ENCODE results near the gene IMPACT.

IMPACT gene

DNA sequence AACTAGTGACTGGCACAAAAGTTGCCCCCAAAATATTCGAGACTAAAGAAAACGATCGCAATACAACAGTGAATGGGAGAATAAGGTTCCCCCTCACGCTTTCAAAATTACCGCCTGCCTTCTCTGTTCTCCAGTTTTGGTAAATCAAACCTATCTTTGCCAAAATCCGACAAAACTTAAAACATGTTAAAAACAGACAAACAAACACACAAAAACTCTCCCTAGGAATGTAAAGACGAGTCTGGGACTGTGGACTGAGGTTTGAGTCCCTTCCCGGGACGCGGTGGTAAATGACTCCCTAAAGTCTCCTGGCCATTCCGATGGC lies 435 bp upstream of the IMPACT start:
- DNase-seq (ENCODE audit: low read depth), result no peak

DNA sequence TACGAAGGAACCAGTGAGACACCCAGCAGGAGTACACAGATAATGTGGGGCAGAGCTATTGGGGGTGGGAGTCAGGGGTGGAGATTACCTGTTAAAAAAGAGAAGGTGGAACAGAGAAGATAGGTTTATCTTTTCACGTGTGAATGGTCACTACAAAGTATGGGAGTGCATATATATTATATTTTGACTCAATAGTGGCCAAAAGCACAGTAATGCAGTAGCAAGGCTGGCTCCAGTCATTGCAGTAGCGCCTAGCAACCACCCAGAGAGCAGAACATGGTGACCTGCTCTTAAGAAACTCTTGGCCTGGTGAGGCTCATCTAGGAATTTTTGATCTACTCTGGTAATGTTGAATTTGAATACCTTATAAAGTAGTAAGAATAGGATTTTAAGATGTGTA lies 1.0 kb downstream of the IMPACT start:
- DNase-seq (ENCODE audit: low read depth), result no peak

DNA sequence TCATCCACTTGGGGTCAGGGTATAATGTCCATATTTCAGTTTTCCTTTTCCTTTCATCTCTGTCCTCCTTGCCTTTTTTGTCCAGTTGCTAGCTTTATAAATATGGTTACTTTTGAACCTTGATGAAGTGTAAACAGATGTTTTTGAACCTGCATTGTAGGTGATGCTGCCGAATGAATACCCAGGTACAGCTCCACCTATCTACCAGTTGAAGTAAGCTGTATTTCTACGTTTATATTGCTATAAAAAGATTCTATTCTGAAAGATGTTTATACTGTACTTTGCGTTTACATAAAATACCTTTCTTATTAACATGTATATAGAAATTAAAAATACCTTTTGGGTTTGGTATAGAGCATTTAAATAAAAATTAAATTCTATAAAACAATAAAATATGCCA lies 2.2 kb downstream of the IMPACT start:
- DNase-seq (ENCODE audit: low read depth), result no peak

DNA sequence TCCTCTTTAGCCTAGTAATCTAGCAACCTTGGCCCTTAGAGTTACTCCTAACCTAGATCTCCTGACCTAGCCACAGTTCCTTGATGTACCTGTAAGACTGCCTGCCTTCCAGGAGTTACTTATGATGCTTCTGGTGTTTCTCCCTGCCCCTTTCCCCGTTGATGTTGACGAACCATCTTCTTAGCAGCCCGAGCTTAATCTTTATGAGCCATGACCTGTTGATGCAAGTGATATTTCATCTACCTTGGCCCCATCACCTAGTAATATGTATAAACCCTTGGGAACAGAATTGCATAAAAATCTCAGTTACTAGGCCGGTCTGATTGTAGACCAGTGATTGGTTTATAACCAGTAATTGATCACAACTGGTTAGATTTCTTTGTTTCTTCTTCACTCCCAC lies 2.7 kb downstream of the IMPACT start:
- no peak for DNase-seq (ENCODE audit: low read depth)

DNA sequence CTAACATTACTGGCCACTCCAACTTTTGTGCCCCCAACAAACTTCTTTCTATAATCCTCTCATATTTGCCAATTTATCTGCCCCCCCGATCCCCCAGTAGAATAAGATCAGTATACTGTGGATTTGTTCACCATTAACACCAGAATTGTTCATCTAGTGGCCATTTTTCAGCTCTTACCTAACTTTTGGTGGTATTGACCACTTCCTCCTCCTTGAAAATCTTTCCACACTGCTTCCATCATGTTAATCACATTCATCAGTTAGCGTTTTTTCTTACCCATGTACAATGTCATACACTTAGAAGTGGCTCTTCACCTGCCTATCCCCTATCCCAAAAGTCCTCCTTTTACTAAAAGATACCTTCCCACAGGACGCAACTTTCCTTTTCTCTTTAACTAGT lies 6.1 kb downstream of the IMPACT start:
- no peak for DNase-seq (ENCODE audit: low read depth)

DNA sequence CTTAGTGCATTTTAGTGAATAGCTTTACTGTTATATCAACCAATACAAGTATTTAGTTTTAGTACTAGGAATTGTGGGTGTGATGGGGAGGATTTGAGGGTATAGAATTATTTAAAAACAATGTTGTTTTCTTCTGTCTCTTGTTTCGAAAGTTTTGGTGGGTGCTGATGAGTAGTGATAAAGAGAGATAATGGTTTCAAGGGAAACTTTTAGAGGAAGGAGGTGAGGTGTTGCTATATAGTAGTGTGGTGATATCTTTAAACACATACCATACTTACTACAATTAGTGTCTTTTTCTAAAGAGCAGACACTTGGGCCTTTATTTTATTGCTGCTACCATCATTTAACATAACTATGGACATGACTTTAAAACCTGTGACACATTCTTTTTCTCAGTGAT lies 10.5 kb downstream of the IMPACT start:
- no peak for DNase-seq (ENCODE audit: low read depth)

DNA sequence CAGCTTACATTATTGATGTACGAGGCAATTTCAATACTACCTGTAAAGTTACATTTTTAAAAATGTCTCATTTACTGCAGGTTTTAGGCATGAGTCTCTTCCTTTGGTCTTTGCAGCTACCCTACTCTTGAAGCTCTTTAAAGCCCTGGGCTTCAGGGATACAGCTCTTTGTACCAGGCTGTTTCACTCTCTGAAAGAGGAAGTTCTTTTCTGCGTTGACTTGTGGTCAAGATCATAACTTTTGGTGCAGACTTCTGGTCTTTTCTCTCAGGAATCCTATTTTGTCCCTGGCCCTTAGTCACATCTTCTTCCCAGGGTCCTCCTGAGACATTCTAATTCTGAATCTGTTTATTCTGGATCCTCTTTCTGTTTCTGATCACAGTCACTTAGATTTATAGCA lies 17.4 kb downstream of the IMPACT start:
- no peak for DNase-seq (ENCODE audit: low read depth)

DNA sequence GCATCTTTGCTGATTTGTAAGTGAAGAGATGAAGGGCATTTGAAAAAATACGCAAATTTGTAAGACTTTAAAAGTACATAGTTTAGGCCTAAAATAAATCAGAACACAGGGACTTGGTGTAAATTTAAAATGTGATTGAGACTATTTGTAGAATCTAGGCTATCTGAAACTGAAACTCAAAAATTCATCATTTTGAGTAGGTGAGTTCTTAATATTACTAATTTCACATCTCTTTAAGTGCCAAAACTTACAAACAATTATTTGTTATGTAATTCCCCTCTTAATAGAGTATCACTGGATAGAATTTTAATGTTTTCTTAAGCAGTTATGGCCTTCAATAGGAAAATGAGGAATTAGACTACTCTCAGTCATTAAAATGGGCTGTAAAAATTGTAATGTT lies 20.0 kb downstream of the IMPACT start:
- no peak for DNase-seq (ENCODE audit: low read depth)

DNA sequence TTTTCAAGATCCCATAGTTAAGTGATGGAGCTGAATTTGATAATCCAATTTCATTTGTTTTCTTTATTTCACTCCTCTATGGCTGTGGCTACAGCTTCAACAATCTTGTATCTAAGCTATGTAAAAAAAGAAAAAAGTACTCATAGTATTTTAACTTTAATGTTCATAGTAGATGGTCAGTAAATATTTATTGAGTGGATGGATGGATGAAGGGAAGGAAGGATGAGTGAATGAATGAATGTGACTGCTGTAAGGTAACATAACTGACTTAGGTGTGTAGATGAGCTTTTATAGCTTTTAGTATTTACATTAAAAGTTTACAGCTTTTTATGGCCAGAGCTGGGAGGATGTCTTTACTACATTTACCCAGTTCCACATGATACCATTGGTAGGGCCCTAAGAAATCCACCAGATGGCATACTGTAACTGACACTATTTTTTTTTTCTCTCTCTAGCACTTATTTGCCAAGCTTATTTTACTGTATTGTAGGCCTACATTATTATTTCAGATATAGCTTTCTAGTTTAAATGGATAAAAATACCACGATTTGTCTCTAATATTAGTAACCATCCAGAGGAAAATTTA lies 20.6 kb downstream of the IMPACT start:
- DNase-seq (ENCODE audit: low read depth), result no peak

DNA sequence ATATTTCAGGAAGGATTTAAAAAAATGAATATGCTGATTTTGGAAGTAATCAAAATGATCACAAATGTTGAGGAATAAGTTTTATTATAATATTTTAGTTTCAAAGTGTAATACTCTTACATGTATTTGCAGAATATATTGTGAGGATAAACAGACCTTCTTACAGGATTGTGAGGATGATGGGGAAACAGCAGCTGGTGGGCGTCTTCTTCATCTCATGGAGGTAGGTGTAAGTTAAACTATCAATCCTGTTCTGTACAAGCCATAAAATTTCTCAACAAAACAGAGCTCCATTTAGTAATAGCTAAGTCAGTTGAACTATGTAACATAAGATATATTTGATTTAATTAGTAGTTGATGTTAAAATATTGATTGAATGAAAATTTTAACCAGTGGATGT lies 21.5 kb downstream of the IMPACT start:
- DNase-seq (ENCODE audit: low read depth), result no peak

DNA sequence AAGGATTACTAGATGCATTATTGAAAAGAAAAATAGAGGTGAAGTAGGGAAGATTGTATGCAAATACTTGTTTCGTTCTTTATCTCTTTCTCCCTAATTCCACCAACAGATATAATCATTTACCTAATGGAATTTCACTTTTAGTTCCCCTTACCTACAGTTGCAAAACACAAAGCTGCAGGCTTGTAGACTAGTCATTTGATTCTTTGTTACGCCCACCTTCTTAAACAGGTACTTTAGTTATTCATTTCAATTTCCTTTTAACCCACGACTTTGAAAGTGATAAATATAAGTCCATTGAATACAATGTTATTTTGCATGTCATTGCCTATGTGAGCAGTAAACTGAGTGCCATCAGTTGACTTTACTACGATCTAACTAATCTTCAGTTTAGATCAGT lies 30.1 kb downstream of the IMPACT start:
- DNase-seq (ENCODE audit: low read depth), result no peak

DNA sequence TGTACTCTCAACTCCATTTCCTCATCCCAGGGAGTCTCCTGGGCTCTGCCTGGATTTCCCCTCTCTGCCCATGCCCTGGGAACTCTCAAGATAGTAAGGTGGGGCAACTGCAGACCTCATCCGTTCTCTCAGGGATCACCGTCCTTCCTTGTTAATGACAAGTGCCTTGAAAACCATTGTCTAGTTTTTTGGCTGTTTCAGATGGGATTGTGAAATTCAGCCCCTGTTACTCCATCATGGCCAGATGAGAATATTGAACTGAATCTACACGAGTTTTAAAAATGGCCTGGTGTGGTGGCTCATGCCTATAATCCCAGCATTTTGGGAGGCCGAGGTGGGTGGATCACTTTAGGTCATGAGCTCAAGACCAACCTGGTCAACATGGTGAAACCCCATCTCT lies 33.3 kb downstream of the IMPACT start:
- DNase-seq (ENCODE audit: low read depth), result no peak

DNA sequence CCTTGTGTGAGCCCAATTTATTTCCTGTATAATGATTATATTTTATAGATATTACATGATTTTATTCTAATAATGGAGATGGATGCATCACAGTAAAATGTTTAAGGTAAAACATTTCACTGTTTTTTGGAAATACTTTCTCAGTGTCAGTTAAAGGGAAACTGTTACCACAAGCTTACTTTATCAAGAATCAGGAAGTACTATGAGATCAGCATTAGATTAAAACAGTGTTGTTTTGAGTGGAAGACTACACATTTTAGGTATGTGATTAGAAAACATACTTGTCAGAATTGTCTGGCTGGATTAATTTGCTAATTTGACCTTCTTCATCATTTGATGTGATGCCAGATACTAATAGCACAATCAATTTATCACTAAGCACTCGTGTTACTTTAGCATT lies 33.9 kb downstream of the IMPACT start, which contains the start of gene HRH4:
TSS of gene HRH4 (plus strand) at position 250 of the 400 bp plus-strand sequence. CDS start at position 342, 92 bp downstream.
- DNase-seq (ENCODE audit: low read depth), result no peak

DNA sequence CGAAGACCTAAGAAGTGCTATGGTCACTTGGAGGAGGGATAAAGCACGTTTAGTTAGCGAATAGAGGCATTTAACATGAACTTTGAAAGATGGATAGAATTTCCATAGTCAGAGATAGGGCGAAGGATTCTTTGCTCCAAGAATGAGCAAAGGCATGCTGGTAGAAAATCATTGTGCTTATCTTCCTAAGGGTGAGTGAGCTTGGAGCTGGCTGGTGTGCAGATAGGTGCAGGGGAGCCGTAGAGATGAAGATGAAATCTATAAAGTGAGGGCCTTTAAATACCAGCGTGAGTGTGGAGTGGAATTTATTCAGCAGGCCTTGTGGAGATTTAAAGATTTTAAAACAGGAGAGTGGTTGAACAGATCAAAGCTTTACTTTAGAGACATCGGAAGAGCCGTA lies 35.5 kb downstream of the IMPACT start:
- DNase-seq (ENCODE audit: low read depth), result no peak

DNA sequence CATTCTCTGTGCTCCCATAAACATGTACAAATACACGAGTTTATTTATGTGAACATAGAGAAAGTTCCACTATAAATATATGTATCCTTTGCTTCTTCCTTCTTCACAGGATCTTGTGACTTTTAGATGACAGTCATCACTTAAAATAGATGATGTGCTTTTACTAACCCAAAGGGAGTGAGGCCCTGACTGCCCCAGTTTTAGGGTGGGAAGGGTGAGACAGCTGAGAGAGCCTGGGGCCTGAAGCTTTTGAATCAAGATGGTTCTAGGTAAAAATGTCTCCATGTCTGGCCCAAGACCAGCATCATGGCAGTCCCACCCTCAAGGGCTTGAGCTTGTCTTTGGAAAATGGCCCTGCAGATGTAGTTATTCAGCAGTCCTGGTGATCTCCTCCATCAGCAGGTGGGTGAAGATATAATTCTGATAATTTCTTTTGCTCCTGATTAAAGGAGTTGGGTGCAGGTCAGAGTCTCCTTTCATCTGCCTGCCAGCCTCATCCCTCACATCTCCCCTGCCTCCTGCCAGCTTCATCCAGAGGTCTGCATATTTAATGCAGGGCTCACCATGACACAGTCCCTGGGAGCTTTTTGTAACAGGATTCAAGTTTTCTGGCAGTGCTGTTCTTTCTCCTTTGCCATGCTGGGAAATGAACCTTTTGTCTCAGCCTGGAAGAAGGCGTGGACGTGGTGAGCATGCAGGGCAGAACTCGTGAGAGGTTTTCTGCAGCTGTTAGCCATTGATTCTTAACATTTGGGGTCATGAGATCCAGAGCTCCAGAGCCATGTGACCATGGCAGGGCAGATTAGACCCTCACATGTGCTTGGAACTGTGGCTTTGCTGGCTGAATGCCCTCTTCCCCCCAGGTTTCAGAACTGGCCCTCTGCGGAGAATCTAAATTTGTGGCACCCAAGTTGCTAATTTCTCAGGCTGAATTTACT lies 36.6 kb downstream of the IMPACT start:
- no peak for DNase-seq (ENCODE audit: low read depth)

DNA sequence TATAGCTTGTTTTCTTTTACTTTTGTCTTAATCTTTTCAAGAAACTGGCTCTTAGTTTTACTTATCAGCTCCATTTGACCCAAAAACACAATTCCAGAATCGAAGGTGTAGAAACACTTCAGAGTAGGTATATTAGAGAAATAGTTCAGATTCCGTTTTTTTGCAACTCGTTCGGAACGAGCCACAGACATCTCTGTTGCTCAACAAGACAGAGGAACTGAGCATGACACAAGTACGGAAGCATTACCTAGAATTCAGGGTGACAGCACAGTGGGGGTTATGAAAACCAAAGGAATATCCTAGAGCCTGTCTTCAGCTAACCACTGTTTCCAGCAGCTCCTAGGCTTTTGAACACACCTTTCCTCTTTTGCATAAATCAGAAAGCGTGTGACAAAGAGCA lies 39.0 kb downstream of the IMPACT start:
- DNase-seq (ENCODE audit: low read depth), result no peak

DNA sequence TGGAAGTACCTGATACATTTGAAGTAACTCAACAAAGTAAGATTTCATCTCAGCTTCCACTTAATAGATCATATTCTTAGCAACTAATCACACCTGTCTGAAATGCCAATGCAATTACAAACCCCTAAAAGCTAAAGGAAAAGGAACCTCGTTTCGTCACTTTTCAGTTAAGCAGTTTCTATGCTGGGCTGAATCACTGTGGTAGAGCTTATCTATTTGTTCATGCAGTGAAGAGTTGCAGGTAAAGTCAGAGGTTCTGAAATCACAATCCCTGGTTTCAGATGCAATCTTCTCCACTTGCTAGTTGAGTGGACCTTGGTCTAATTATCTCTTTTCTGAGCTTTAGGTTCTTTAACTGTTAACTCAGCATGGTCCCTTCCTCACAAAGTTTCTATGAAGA lies 40.3 kb downstream of the IMPACT start:
- no peak for DNase-seq (ENCODE audit: low read depth)

DNA sequence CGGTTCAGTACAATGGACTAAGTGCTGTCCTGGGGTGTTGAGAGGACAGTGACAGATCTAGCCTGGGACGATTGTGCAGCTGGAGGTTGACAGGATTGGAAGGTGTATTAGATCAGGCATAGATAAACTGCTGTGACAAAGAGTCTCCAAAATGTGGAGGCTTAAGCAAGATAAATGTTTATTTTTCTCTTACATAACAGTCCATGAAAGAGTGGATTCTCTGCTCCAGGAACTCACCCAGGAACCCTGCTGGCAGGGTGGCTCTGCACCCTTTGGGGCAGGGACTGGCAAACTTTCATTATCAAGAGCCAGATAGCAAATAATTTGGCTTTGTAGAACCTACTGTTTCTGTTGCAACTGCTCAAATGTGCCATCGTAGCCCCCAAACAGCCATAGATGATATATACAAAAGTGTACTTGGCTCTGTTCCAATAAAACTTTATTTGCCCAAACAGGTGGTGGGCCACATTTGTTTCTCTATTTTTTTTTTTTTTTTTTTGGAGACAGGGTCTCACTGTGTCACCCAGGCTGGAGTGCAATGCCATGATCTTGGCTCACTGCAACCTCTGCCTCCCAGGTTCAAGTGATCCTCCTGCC lies 43.6 kb downstream of the IMPACT start:
- no peak for DNase-seq (ENCODE audit: low read depth)

DNA sequence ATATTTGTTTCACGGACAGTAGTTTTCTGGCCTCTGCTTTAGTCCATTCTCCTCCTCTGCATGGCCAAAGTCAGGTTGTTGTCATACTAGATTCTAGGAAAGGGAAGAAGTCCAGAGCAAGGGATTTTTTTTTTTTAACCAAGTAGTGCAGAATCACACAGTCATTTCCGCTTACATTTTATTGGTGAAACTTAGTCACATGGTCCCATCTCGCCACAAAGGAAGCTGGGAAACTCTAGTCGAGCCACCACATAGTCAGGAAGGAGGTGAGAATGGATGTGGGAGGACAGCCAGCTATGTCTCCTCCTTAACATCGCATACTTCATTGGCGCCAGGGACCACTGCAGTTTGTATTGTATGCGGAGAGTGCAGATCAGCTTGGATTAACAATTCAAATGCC lies 44.3 kb downstream of the IMPACT start:
- DNase-seq (ENCODE audit: low read depth), result no peak

DNA sequence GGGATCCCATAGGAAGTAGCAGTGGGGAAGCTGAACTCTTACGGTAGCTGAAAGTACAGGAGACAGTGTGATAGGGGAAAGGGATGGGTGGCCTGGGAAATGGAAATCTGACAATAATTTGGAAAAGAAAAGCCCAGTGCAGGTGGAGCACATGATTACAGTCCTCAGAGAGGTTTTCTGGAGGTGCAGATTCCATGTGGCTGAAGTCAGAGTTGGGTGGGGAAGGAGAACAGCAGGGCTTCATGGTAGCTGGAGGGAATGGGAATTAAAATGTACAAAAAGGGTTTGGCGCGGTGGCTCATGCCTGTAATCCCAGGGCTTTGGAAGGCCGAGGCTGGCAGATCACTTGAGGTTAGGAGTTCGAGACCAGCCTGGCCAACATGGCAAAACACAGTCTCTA lies 46.1 kb downstream of the IMPACT start:
- no peak for DNase-seq (ENCODE audit: low read depth)

DNA sequence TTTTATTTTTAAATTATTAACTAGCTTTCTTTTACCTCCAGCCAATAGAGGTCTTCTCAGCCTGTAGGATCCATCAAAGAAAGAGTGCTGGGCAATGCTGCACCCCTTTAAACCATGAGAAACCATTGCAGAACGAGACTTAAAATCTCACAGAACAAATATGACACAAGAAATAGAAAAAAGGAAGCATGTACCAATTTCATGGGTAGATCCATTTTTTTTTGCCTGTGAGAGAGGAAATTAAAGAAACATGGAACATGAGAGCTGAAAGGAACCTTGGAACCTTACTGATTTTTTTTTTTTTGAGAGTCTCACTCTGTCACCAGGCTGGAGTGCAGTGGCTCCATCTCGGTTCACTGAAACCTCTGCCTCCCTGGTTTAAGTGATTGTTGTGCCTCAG lies 47.9 kb downstream of the IMPACT start:
- DNase-seq (ENCODE audit: low read depth), result no peak

DNA sequence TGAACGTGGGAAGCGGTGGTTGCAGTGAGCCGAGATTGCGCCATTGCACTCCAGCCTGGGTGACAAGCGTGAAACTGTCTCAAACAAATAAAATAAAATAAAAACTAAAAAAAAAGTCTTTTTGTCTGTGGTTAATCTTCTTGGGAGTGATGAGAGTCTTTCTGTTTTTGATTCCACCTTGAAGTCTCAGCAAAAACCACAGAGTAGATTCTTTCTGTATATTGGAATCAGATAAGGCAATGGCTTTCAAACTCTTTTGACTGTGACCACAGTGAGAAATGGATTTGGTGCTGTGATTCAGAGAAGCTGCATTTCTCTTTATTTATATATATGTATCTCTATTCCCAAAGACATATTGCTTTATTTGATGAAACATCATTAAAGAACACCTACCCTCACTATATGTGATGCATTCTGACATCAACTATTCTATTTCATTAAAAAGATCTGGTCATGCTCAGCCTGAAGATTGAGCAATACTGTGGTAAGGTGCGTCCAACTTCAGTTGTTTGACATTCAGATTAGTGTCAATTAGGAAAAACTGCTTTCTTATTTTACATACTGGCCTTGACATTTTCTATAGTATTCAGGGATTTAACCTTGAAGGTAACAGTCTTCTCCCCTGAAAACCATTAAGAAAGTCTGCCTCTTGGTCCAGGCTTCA lies 49.6 kb downstream of the IMPACT start:
- DNase-seq (ENCODE audit: low read depth), result no peak

DNA sequence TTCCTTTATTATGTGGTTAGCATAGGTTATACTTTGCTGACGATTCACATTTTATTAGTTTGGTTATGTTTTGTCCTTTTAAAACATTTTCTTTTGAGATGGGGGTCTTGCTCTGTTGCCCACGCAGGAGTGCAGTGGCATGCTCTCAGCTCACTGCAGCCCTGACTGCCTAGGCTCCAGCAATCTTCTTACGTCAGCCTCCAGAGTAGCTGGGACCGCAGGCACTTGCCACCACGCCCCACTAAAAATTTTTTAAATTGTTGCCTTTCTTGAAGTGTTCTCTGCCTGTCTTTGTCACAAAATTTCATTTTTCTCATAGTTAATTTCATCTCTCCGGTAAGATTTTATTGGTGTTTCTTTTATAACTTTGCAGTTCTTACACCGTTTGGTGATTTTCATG lies 52.9 kb downstream of the IMPACT start:
- no peak for DNase-seq (ENCODE audit: low read depth)

Data from HS-5 (cell line).